HTR-8/SVneo (cell line): ENCODE data around the gene KRTAP12-2.
"Not testable (repeated sequence)": the region's sequence is repeated elsewhere in the genome, so short reads cannot be mapped to it uniquely, and the experiment has no call there.

Source experiments
- DNase-seq: peaks from one replicate; pipeline ENCODE4 v3.0.0; 2011; ENCODE audit warnings: low spot score, mixed read lengths; ENCODE audit not compliant: insufficient read length
- FAIRE-seq: peaks from 2 replicates; lab custom pipeline; 2011; peaks lifted over from hg19 to GRCh38; lab: Jason Lieb, UNC

Gene KRTAP12-2

GRCh38 chr21:44702973-44703730, 36.4 kb upstream of the KRTAP12-2 start:
- DNase-seq = no peak

GRCh38 chr21:44702111-44702972, 35.6 kb upstream of the KRTAP12-2 start:
- no peak for DNase-seq
- FAIRE-seq = peak; percentile 54

More at GRCh38 chr21:44702973-44703730, 36.4 kb upstream of the KRTAP12-2 start:
- FAIRE-seq = no peak

DNA sequence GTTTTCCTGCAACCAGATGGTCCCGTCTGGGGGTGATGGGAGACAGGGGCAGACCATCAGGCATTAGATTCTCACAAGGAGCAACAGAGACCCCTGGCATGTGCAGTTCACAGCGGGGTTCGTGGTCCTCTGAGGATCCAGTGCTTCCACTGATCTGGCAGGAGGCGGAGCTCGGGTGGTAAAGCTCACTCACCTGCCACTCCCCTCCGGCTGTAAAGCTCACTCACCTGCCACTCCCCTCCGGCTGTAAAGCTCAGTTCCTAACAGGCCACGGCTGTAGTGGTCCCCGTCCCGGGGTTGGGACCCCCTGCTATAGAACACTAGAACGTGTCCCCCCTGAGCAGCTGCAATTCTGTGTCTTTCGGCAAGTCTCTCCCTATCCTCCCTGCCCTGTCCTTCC, 34.8 kb upstream of the KRTAP12-2 start:
- FAIRE-seq (no peak), DNase-seq (no peak)

- no peak for FAIRE-seq
- DNase-seq = no peak
Measured at GRCh38 chr21:44701023-44701400, 34.3 kb upstream of the KRTAP12-2 start.

DNA sequence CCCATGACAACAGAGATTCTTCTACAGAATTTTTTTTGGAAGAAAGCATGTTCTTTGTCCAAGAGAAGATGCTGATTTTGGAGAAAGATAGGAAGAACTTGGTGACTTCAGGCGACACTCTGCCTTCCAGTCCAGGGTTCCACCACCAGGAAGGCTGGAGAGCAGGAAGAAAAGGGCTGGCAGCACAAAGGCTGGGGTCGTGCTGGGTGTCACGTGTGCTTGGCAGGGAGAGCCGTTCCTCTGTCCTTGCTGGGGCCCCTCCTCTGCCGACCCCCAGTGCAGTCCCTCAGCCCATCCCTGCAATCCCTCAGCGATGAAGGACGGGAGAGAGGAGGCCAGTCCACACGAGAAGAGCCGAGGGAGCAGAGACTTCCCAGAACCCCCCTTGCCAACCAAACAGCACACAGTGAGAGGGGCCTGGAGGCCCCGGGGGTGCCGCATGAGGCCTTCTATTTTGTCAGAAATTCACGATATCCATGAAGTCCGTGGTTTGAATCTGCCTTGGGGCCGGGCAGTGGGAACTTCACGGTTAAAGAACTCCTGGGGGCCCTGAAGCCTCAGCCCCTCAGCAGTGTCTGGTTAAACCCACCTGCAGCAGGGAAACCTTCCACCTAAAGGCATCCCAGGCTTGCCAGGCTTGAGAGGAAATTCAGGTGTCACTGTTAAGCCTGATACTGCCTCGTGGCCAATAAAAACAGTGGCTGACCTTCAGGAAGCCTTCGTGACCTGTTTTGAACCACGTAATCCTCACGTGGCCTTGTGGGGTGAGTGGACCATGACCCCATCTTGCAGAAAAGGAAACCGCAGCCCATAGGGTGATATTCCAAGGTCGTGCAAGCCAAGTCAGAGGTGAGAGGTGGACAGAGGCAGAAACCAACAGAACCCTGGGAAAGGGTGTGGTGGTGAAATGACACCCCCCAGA, 33.6 kb upstream of the KRTAP12-2 start:
- DNase-seq (no peak), FAIRE-seq (no peak)

- FAIRE-seq (no peak), DNase-seq (no peak)
Measured at GRCh38 chr21:44699502-44700001, 32.8 kb upstream of the KRTAP12-2 start.

DNA sequence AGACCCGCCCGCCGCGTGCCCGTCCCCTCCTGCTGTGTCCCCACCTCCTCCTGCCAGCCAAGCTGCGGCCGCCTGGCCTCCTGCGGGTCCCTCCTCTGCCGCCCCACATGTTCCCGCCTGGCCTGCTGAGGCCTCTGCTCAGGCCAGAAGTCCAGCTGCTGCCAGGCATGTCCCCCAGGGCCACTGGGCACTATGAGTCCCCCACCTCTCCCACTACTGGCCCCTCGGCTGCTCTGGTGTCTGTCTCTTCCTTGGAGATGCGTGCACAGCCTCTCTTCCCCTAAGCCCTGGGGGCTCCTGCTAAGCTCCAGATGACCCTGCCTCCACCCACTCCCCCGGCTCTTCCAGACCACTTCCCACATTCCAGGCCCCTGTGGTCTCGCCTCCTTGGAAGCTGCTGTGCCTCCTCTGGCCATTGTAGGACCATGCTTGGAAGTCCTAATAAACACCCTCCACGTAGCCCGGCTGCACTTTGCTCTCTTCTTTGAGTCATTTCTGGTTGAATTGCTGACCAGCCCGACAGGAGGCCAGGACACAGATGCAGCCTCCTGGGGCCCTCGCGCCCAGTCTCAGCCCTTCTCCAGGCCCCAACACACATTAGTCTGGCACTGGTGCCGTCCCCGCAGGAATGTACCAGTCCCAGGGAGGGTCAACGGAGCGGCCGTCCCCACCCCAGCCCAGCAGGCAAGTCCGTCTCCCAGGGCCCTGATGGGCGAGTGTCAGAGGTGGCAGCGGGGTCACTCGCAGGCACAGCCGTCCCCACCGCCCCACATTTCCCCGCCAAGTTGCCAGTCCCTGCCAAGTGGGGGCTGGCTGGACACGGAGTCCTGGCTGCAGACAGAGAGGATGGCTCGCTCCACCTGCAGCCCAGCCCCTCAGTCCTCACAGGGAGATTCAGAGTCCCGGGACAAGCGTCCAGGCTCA, 31.3 kb upstream of the KRTAP12-2 start:
- FAIRE-seq = no peak

GRCh38 chr21:44697172-44697810, 30.6 kb upstream of the KRTAP12-2 start, which contains the start of gene KRTAP10-12:
TSS of gene KRTAP10-12 (plus strand) at chr21:44697172. CDS start at chr21:44697202, 30 bp downstream.
- peak; percentile 71 for FAIRE-seq
- not testable (repeated sequence) for DNase-seq

More for the DNA sequence above, 31.3 kb upstream of the KRTAP12-2 start:
- no peak for DNase-seq

- FAIRE-seq = no peak
- DNase-seq = no peak
Measured at GRCh38 chr21:44696572-44696971, 29.8 kb upstream of the KRTAP12-2 start.

GRCh38 chr21:44695641-44696040, 28.9 kb upstream of the KRTAP12-2 start:
- FAIRE-seq = no peak
- DNase-seq = no peak

GRCh38 chr21:44695184-44695583, 28.5 kb upstream of the KRTAP12-2 start:
- DNase-seq (no peak), FAIRE-seq (no peak)

GRCh38 chr21:44694776-44695175, 28.0 kb upstream of the KRTAP12-2 start:
- DNase-seq (no peak), FAIRE-seq (no peak)

DNA sequence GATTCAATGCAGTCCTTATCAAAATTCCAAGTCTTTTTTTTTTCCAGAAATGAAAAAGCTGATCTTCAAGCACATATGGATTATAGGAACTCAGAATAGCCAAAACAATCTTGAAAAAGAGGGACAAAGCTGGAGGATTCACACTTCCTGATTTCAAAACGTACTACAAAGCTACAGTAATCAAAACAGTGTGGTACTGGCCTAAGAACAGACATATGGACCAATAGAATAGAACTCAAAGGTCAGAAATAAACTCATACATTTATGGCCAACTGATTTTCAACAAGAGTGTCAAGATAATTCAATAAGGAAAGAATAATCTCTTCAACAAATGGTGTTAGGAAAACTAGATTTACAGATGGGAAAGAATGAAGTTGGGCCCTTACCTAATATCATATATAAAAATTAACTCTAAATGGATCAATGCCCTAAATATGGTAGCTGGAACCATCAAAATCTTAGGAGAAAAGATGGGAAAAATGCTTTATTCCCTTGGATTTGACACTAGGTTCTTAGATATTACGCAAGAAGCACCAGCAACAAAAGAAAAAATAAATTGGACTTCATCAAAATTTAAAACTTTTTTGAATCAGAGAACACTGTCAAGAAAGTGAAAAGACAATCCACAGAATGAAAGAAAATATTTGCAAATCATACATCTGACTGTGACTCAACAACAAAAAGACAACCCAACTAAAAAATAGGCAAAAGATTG, 26.2 kb upstream of the KRTAP12-2 start:
- DNase-seq = no peak
- no peak for FAIRE-seq

GRCh38 chr21:44691686-44692085, 25.0 kb upstream of the KRTAP12-2 start:
- DNase-seq (no peak), FAIRE-seq (no peak)

GRCh38 chr21:44689740-44690139, 23.0 kb upstream of the KRTAP12-2 start:
- not testable (repeated sequence) for FAIRE-seq, DNase-seq

GRCh38 chr21:44687671-44688070, 20.9 kb upstream of the KRTAP12-2 start:
- FAIRE-seq = no peak
- no peak for DNase-seq

GRCh38 chr21:44686843-44687561, 20.3 kb upstream of the KRTAP12-2 start:
- FAIRE-seq (no peak), DNase-seq (no peak)
